Measurements from ENCODE around the gene PCDHGA4. TPM values are rescaled to one million over a fixed set of nuclear protein-coding genes. Genes with fewer than 3 reads are reported as not detected.

Gene PCDHGA4
- total RNA-seq, 1 experiment from 2014 or later = 2.6 TPM

- Histone ChIP-seq H3T11ph (ENCODE audit: low read length) (no peak within 1 kb of the TSS), H3K27ac (ENCODE audit: insufficient read length, low read depth, low read length) (no peak within 1 kb of the TSS), H4K8ac (replicated peaks; ENCODE audit: insufficient read length, low read depth, low read length) (no peak within 1 kb of the TSS), H2AFZ (ENCODE audit: low read length) (no peak within 1 kb of the TSS), H2BK15ac (ENCODE audit: low read depth, low read length) (no peak within 1 kb of the TSS), H3K9ac (ENCODE audit: extremely low read depth, insufficient read length, low read length) (no peak within 1 kb of the TSS), H3K4me2 (ENCODE audit: insufficient read depth, insufficient read length, low read length) (no peak within 1 kb of the TSS), H3K79me1 (ENCODE audit: insufficient read depth, low read depth, low read length, poor library complexity, severe bottlenecking) (no peaks in the 10 kb centered on the region), H3K4ac (ENCODE audit: low read depth, low read length) (no peak within 1 kb of the TSS), H2BK120ac (ENCODE audit: low read depth, low read length, poor library complexity, severe bottlenecking) (no peak within 1 kb of the TSS), H2BK12ac (ENCODE audit: insufficient read length, low read depth, low read length) (no peak within 1 kb of the TSS), H3K79me2 (ENCODE audit: insufficient read depth, low read length) (no peaks in the 10 kb centered on the region), H2BK20ac (ENCODE audit: low read depth, low read length, poor library complexity, severe bottlenecking) (no peak within 1 kb of the TSS), H4K91ac (ENCODE audit: insufficient read length, low read depth, low read length) (no peak within 1 kb of the TSS), H3K27me3 (ENCODE audit: insufficient read depth, low read length) (no peaks in the 10 kb centered on the region), H4K5ac (ENCODE audit: insufficient read length, low read depth, low read length) (no peak within 1 kb of the TSS), H3K56ac (ENCODE audit: insufficient read length, low read depth, low read length) (no peak within 1 kb of the TSS), H3K23ac (ENCODE audit: insufficient read length, low read depth, low read length) (no peak within 1 kb of the TSS), H3K4me1 (ENCODE audit: insufficient read depth, low read length) (no peaks in the 10 kb centered on the region), H2AK5ac (ENCODE audit: insufficient read length, low read length) (no peak within 1 kb of the TSS), H3K18ac (ENCODE audit: insufficient read length, low read depth, low read length) (no peak within 1 kb of the TSS), H4K20me1 (ENCODE audit: control insufficient read depth, insufficient read depth, insufficient read length) (no peaks in the 10 kb centered on the region), H2BK5ac (ENCODE audit: insufficient read length, low read length) (no peak within 1 kb of the TSS), H3K9me3 (ENCODE audit: control insufficient read depth, low read depth, low read length) (peaks cover 21% of the 10 kb centered on the region), H3K14ac (ENCODE audit: insufficient read depth, low read length) (no peak within 1 kb of the TSS), H3K23me2 (ENCODE audit: insufficient read length, low read depth, low read length, poor library complexity, severe bottlenecking) (no peaks in the 10 kb centered on the region)
- DNase-seq = no peak
- Mint-ChIP-seq H3K4me3 (no peak within 1 kb of the TSS), H3K4me1 (no peaks in the 10 kb centered on the region), H3K36me3 (ENCODE audit: insufficient read depth in 1 of 3, low read depth in 3 of 3) (peaks cover 12 to 34% (median 22%) of the 10 kb centered on the region in 3 experiments; a peak in 6 of 7 replicates), H3K27ac (no peak within 1 kb of the TSS), H3K27me3 (ENCODE audit: low read depth) (peaks cover 5% of the 10 kb centered on the region; the same call in 1 of the 2 replicates), H3K9me3 (peaks cover 66% of the 10 kb centered on the region in 2 experiments)
- no CpG with 5 or more reads among the region's 37 CpGs for WGBS (ENCODE audit: extremely low coverage, insufficient read length, low lambda C conversion rate)
- no peak for TF ChIP-seq CTCF (conservative IDR thresholded peaks at IDR 0.05)
Measured at GRCh38 chr5:141382469-141383294, 27.9 kb downstream of the PCDHGA4 start, which contains the start of gene PCDHGA7. Gene PCDHGA7, plus strand, starts transcription at chr5:141382742. Its CDS starts 158 bp downstream, at chr5:141382900.

Measured in H9 (cell line).